ENCODE measurements around the gene BRSK1. TPM values are rescaled to one million over a fixed set of nuclear protein-coding genes. Genes with fewer than 3 reads are reported as not detected.

BRSK1 gene
- total and polyA plus RNA-seq, 10 of the 15 experiments (the other 5 are each of a cell fraction or from before 2014, with no cell fraction given) = 0.03 to 0.76 (median 0.25) TPM; not detected in 4

GRCh38 chr19:55259540-55260210, 24.1 kb upstream of the BRSK1 start (continued):
- TF ChIP-seq, protein P1, sequence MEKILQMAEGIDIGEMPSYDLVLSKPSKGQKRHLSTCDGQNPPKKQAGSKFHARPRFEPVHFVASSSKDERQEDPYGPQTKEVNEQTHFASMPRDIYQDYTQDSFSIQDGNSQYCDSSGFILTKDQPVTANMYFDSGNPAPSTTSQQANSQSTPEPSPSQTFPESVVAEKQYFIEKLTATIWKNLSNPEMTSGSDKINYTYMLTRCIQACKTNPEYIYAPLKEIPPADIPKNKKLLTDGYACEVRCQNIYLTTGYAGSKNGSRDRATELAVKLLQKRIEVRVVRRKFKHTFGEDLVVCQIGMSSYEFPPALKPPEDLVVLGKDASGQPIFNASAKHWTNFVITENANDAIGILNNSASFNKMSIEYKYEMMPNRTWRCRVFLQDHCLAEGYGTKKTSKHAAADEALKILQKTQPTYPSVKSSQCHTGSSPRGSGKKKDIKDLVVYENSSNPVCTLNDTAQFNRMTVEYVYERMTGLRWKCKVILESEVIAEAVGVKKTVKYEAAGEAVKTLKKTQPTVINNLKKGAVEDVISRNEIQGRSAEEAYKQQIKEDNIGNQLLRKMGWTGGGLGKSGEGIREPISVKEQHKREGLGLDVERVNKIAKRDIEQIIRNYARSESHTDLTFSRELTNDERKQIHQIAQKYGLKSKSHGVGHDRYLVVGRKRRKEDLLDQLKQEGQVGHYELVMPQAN (conservative IDR thresholded peaks at IDR 0.05) = no peak; the same call in 1 of the 2 replicates
- TF ChIP-seq MTA2 (IDR thresholded peaks at IDR 0.05; ENCODE audit: low read depth) (0 out of 2 replicates have a peak, but pooled peaks have one; percentile 38), JUND (IDR thresholded peaks at IDR 0.05; ENCODE audit: low read depth, low read length) (no peak), NR2C1 (IDR thresholded peaks at IDR 0.05) (no peak), FOS (IDR thresholded peaks at IDR 0.05; ENCODE audit: borderline replicate concordance, extremely low read depth, insufficient read length) (no peak), RFX5 (IDR thresholded peaks at IDR 0.05; ENCODE audit: low read depth, low read length) (0 out of 2 replicates have a peak, but pooled peaks have one; percentile 4), KAT2A (conservative IDR thresholded peaks at IDR 0.05; ENCODE audit: control insufficient read depth, low read depth, low read length) (no peak), HDAC2 (IDR thresholded peaks at IDR 0.05) (no peak; the same call in 1 of the 2 replicates), RELB (IDR thresholded peaks at IDR 0.05; ENCODE audit: low read depth) (no peak), STAT3 (IDR thresholded peaks at IDR 0.05; ENCODE audit: low read depth, low read length) (no peak), CEBPZ (IDR thresholded peaks at IDR 0.05; ENCODE audit: low read depth, low read length) (no peak), SRF (IDR thresholded peaks at IDR 0.05; ENCODE audit: low read depth in 2 of 2, low read length in 2 of 2) (no peak), KLF5 (IDR thresholded peaks at IDR 0.05; ENCODE audit: partially characterized antibody) (peak; percentile 15), CBFB (IDR thresholded peaks at IDR 0.05; ENCODE audit: low read depth) (no peak), SREBF1 (IDR thresholded peaks at IDR 0.05; ENCODE audit: low read length) (no peak)
- TF ChIP-seq, protein P2, sequence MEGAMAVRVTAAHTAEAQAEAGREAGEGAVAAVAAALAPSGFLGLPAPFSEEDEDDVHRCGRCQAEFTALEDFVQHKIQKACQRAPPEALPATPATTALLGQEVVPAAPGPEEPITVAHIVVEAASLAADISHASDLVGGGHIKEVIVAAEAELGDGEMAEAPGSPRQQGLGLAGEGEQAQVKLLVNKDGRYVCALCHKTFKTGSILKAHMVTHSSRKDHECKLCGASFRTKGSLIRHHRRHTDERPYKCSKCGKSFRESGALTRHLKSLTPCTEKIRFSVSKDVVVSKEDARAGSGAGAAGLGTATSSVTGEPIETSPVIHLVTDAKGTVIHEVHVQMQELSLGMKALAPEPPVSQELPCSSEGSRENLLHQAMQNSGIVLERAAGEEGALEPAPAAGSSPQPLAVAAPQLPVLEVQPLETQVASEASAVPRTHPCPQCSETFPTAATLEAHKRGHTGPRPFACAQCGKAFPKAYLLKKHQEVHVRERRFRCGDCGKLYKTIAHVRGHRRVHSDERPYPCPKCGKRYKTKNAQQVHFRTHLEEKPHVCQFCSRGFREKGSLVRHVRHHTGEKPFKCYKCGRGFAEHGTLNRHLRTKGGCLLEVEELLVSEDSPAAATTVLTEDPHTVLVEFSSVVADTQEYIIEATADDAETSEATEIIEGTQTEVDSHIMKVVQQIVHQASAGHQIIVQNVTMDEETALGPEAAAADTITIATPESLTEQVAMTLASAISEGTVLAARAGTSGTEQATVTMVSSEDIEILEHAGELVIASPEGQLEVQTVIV (IDR thresholded peaks at IDR 0.05; ENCODE audit: borderline replicate concordance, partially characterized antibody) = no peak
- TF ChIP-seq, protein P3, sequence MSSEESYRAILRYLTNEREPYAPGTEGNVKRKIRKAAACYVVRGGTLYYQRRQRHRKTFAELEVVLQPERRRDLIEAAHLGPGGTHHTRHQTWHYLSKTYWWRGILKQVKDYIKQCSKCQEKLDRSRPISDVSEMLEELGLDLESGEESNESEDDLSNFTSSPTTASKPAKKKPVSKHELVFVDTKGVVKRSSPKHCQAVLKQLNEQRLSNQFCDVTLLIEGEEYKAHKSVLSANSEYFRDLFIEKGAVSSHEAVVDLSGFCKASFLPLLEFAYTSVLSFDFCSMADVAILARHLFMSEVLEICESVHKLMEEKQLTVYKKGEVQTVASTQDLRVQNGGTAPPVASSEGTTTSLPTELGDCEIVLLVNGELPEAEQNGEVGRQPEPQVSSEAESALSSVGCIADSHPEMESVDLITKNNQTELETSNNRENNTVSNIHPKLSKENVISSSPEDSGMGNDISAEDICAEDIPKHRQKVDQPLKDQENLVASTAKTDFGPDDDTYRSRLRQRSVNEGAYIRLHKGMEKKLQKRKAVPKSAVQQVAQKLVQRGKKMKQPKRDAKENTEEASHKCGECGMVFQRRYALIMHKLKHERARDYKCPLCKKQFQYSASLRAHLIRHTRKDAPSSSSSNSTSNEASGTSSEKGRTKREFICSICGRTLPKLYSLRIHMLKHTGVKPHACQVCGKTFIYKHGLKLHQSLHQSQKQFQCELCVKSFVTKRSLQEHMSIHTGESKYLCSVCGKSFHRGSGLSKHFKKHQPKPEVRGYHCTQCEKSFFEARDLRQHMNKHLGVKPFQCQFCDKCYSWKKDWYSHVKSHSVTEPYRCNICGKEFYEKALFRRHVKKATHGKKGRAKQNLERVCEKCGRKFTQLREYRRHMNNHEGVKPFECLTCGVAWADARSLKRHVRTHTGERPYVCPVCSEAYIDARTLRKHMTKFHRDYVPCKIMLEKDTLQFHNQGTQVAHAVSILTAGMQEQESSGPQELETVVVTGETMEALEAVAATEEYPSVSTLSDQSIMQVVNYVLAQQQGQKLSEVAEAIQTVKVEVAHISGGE (CRISPR knock-in tag; IDR thresholded peaks at IDR 0.05) = no peak
